ENCODE data around the gene LDLRAD4.

LDLRAD4 gene

GRCh38 chr18:13386891-13387801 is 168.6 kb downstream of the LDLRAD4 start:
- no peak overlapping the region for H3K9ac ChIP-seq (ENCODE audit: insufficient read length)
- no peak for DNase-seq (ENCODE audit: low read depth, low spot score)
- no peaks in the 10 kb centered on the region for H3K36me3 ChIP-seq (ENCODE audit: insufficient read depth, low read length)
- no peak overlapping the region for H3K27ac ChIP-seq
- H3K9me3 ChIP-seq (ENCODE audit: low read depth, low read length) = no peaks in the 10 kb centered on the region
- no peak overlapping the region for H3K4me3 ChIP-seq
- TF ChIP-seq EZH2 (IDR thresholded peaks at IDR 0.05) (no peak), FOXP2 (optimal IDR thresholded peaks at IDR 0.05; ENCODE audit: control extremely low read depth, extremely low read length, insufficient read depth) (no peak), POLR2AphosphoS5 (IDR thresholded peaks at IDR 0.05; ENCODE audit: borderline replicate concordance, low read depth, low read length) (no peak)

GRCh38 chr18:13387855-13388548 is 169.4 kb downstream of the LDLRAD4 start:
- no peak overlapping the region for H3K4me3 ChIP-seq
- H3K9me3 ChIP-seq (ENCODE audit: low read depth, low read length) = no peaks in the 10 kb centered on the region
- TF ChIP-seq POLR2AphosphoS5 (IDR thresholded peaks at IDR 0.05; ENCODE audit: borderline replicate concordance, low read depth, low read length) (no peak), FOXP2 (optimal IDR thresholded peaks at IDR 0.05; ENCODE audit: control extremely low read depth, extremely low read length, insufficient read depth) (no peak), EZH2 (IDR thresholded peaks at IDR 0.05) (no peak)
- H3K9ac ChIP-seq (ENCODE audit: insufficient read length) = no peak overlapping the region
- no peaks in the 10 kb centered on the region for H3K36me3 ChIP-seq (ENCODE audit: insufficient read depth, low read length)
- H3K27ac ChIP-seq = no peak overlapping the region
- no peak for DNase-seq (ENCODE audit: low read depth, low spot score)

GRCh38 chr18:13388586-13389490 is 170.3 kb downstream of the LDLRAD4 start:
- H3K27ac ChIP-seq = no peak overlapping the region
- H3K4me3 ChIP-seq = no peak overlapping the region
- TF ChIP-seq POLR2AphosphoS5 (IDR thresholded peaks at IDR 0.05; ENCODE audit: borderline replicate concordance, low read depth, low read length) (no peak), EZH2 (IDR thresholded peaks at IDR 0.05) (no peak), FOXP2 (optimal IDR thresholded peaks at IDR 0.05; ENCODE audit: control extremely low read depth, extremely low read length, insufficient read depth) (no peak)
- DNase-seq (ENCODE audit: low read depth, low spot score) = no peak
- no peaks in the 10 kb centered on the region for H3K36me3 ChIP-seq (ENCODE audit: insufficient read depth, low read length)
- no peak overlapping the region for H3K9ac ChIP-seq (ENCODE audit: insufficient read length)
- no peaks in the 10 kb centered on the region for H3K9me3 ChIP-seq (ENCODE audit: low read depth, low read length)

GRCh38 chr18:13389491-13390131 is 171.1 kb downstream of the LDLRAD4 start:
- Histone ChIP-seq H3K4me3 (no peak overlapping the region), H3K27ac (no peak overlapping the region), H3K9me3 (ENCODE audit: low read depth, low read length) (no peaks in the 10 kb centered on the region), H3K9ac (ENCODE audit: insufficient read length) (no peak overlapping the region), H3K36me3 (ENCODE audit: insufficient read depth, low read length) (no peaks in the 10 kb centered on the region)
- TF ChIP-seq POLR2AphosphoS5 (IDR thresholded peaks at IDR 0.05; ENCODE audit: borderline replicate concordance, low read depth, low read length) (no peak), FOXP2 (optimal IDR thresholded peaks at IDR 0.05; ENCODE audit: control extremely low read depth, extremely low read length, insufficient read depth) (no peak), EZH2 (IDR thresholded peaks at IDR 0.05) (no peak)
- no peak for DNase-seq (ENCODE audit: low read depth, low spot score)

- Histone ChIP-seq H3K9ac (ENCODE audit: insufficient read length) (no peak overlapping the region), H3K9me3 (ENCODE audit: low read depth, low read length) (no peaks in the 10 kb centered on the region), H3K27ac (no peak overlapping the region), H3K36me3 (ENCODE audit: insufficient read depth, low read length) (no peaks in the 10 kb centered on the region), H3K4me3 (no peak overlapping the region)
- DNase-seq (ENCODE audit: low read depth, low spot score) = no peak
- TF ChIP-seq POLR2AphosphoS5 (IDR thresholded peaks at IDR 0.05; ENCODE audit: borderline replicate concordance, low read depth, low read length) (no peak), EZH2 (IDR thresholded peaks at IDR 0.05) (no peak), FOXP2 (optimal IDR thresholded peaks at IDR 0.05; ENCODE audit: control extremely low read depth, extremely low read length, insufficient read depth) (no peak)
These were observed 171.6 kb downstream of the LDLRAD4 start for GRCh38 chr18:13390196-13390595.

- Histone ChIP-seq H3K9me3 (ENCODE audit: low read depth, low read length) (no peaks in the 10 kb centered on the region), H3K9ac (ENCODE audit: insufficient read length) (no peak overlapping the region)
These were observed 172.2 kb downstream of the LDLRAD4 start for GRCh38 chr18:13390711-13391110.

GRCh38 chr18:13392029-13392750 is 173.6 kb downstream of the LDLRAD4 start:
- no peak for DNase-seq (ENCODE audit: low read depth, low spot score)
- Histone ChIP-seq H3K27ac (no peak overlapping the region), H3K9me3 (ENCODE audit: low read depth, low read length) (no peaks in the 10 kb centered on the region), H3K4me3 (no peak overlapping the region), H3K36me3 (ENCODE audit: insufficient read depth, low read length) (no peaks in the 10 kb centered on the region), H3K9ac (ENCODE audit: insufficient read length) (no peak overlapping the region)
- TF ChIP-seq FOXP2 (optimal IDR thresholded peaks at IDR 0.05; ENCODE audit: control extremely low read depth, extremely low read length, insufficient read depth) = no peak
- no peak for TF ChIP-seq EZH2 (IDR thresholded peaks at IDR 0.05)
- TF ChIP-seq POLR2AphosphoS5 (IDR thresholded peaks at IDR 0.05; ENCODE audit: borderline replicate concordance, low read depth, low read length) = no peak

More at GRCh38 chr18:13390711-13391110, 172.2 kb downstream of the LDLRAD4 start:
- no peak for DNase-seq (ENCODE audit: low read depth, low spot score)
- no peaks in the 10 kb centered on the region for H3K36me3 ChIP-seq (ENCODE audit: insufficient read depth, low read length)
- H3K4me3 ChIP-seq = no peak overlapping the region
- no peak overlapping the region for H3K27ac ChIP-seq
- no peak for TF ChIP-seq FOXP2 (optimal IDR thresholded peaks at IDR 0.05; ENCODE audit: control extremely low read depth, extremely low read length, insufficient read depth)

Measured in SK-N-MC (cell line).